Mononuclear cell (primary cell): ENCODE measurements around the gene ZNF428. TPM values are rescaled to one million over a fixed set of nuclear protein-coding genes. Genes with fewer than 3 reads are reported as not detected.

ENCODE experiments used
- H3K27me3 ChIP-seq: 2 replicates; pipeline ENCODE4 v1.6.0; 2011; ENCODE audit warnings: low read length, control low read depth; ENCODE audit not compliant: insufficient read depth
- H3K4me1 ChIP-seq: 2 replicates; pipeline ENCODE4 v1.5.1; 2011; ENCODE audit warnings: mild to moderate bottlenecking, low read length, control low read depth; ENCODE audit not compliant: insufficient read depth
- H3K4me3 ChIP-seq: 2 replicates; pipeline ENCODE4 v1.5.1; 2011; ENCODE audit warnings: mild to moderate bottlenecking, low read length, moderate library complexity
- H3K9me3 ChIP-seq: 2 replicates; pipeline ENCODE4 v1.5.1; 2011; ENCODE audit warnings: low read depth, mild to moderate bottlenecking, control low read depth, low read length
- total RNA-seq: library from RNA; depleted of rRNA; stranded (reverse); fragments of >200 nt; gene quantifications from one replicate; pipeline ENCODE4 v1.2.3, GENCODE V29; 2012

Gene ZNF428
- total RNA-seq, 1 donor: 22.5 TPM

DNA sequence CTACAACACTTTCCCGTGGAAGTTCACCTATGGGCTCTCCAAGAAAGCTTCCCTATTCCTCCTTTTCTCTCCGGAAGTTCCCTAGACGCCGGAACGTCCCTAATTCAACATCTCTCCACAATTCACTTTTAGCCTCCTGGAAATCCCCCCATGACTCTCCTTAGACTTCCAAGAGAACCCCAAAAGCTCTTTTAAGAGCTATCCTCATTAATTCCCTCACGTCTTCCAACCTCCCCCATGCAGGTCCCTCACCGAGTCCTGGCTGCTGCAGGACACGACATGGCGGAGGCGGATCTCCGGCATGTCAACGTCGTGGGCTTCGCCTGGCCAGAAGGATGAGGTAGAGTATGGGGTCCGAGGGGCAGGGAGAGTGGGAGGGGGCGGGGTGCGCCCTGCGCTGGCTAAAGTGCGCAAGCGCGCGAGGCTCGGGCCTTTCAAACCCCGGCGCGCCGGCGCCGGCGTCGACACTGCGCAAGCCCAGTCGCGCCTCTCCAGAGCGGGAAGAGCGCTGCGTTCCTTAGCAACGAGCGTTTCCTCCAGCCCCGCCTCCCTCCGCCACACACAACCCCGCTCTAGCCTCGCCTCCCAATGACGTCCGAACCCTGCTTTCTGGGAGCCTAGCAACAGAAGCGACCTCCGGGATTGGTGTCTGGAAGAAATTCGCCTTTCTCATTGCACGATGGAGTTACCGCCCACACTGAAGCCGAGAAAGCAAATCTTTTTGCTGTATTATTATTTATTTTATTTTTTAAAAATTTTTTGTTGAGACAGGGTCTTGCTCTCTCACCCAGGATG is 44.1 kb downstream of the ZNF428 start, which contains the start of the genes PINLYP and XRCC1:
PINLYP (plus strand) TSS at position 646 of the 795 bp plus-strand sequence. CDS start 1,391 bp downstream, outside the sequence.
XRCC1 (minus strand) TSS at position 372 of the 795 bp plus-strand sequence; CDS start at position 303, 69 bp downstream.
- Histone ChIP-seq H3K4me1 (peaks cover 26% of the 10 kb centered on the region), H3K27me3 (no peaks in the 10 kb centered on the region), H3K9me3 (no peaks in the 10 kb centered on the region), H3K4me3 (peak within 1 kb of the TSS; percentile 96)

DNA sequence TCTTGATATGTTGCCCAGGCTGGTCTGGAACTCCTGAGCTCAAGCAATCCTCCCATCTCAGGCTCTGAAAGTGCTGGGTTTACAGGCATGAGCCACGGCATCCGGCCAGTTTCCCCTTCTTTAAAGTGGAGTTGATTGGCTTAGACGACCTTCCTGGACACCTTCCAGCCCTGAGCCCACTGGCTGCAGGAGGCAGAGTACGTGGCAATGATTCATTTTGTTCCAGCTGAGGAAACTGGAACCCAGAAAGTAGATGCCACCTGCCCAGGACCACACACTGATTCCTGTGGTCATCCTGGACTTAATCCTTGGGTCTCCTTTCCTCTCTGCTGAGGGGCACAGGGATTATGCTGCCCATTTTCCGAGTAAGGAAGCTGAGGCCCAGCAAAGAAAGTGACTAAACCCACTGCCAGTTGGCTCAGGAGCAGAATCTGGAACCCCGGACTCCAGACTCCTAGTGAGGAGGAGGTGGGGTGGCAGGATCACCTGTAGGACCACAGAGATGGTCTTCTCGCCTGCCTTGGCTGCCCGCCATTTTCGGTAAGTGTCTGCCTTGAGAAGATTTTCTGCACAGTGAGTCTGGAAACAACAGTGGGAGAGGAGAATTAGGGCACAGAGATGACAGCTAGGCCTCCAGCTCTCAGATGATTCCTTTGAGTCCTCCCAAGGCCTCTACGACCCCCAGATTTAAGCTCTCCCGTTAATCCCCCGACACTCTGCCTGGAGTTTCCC is 44.8 kb downstream of the ZNF428 start:
- H3K4me1 ChIP-seq: peaks cover 19% of the 10 kb centered on the region
- H3K9me3 ChIP-seq: no peaks in the 10 kb centered on the region
- no peaks in the 10 kb centered on the region for H3K27me3 ChIP-seq
- peak overlapping the region; percentile 96 for H3K4me3 ChIP-seq

DNA sequence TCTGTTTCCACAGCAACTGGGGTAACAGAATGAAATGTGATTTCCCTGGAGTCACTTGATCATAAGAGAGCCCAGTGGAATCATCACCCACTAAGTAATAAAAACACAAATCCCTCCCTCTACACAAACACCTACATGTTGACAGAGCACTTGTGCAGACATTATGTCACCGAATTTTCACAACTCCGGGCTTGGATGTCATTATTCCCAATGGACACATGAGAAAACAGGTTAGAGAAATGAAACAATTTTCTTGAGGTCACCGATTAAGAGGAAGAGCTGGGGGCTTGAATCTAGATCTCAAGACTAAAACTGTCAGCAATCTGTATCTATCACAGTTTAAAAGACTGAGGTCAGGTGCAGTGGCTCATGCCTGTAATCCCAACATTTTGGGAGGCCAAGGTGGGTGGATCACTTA is 47.2 kb downstream of the ZNF428 start:
- H3K4me1 ChIP-seq: peaks cover 18% of the 10 kb centered on the region
- H3K27me3 ChIP-seq: no peaks in the 10 kb centered on the region
- H3K4me3 ChIP-seq: no peak overlapping the region
- H3K9me3 ChIP-seq: no peaks in the 10 kb centered on the region

DNA sequence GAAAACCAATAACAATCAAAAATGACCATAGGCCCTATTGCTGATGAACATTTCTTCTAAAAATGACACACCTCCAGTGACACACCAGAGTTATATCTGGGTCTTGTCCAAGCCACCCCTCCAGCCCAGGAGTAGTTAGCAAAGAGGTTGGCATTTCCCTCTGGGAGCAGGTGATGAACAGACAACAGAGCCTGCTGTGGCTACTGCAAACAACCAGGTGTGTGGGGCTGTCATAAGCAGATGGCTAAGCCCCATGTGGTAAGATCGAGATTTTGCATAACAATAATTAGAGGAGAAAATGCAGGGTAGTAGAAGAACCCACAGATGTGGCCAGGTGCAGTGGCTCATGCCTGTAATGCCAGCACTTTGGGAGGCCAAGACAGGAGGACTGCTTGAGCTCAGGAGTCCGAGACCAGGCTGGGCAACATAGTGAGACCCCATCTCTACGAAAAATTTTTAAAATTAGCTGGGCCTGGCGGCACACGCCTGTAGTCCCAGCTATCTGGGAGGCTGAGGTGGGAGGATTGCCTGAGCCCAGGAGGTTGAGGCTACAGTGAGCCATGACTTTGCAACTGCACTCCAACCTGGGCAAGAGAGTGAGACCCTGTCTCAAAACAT is 49.1 kb downstream of the ZNF428 start:
- H3K9me3 ChIP-seq: no peaks in the 10 kb centered on the region
- no peak overlapping the region for H3K4me3 ChIP-seq
- H3K27me3 ChIP-seq: no peaks in the 10 kb centered on the region
- H3K4me1 ChIP-seq: peaks cover 10% of the 10 kb centered on the region

DNA sequence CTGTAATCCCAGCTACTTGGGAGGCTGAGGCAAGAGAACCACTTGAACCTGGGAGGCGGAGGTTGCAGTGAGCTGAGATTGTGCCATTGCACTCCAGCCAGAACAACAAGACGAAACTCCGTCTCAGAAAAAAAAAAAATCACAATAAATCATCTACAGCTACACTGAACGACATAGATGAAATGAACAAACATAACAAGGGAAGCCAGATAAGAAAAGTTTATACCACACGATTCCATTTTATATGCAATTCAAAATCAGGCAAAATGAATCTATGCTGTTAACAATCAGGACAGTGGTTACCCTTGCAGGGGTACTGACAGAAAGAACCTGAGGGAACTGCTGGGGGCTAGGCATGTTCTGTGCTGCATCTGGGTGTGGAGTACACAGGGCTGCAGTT is 49.8 kb downstream of the ZNF428 start:
- H3K27me3 ChIP-seq: no peaks in the 10 kb centered on the region
- no peaks in the 10 kb centered on the region for H3K9me3 ChIP-seq
- H3K4me3 ChIP-seq: no peak overlapping the region

DNA sequence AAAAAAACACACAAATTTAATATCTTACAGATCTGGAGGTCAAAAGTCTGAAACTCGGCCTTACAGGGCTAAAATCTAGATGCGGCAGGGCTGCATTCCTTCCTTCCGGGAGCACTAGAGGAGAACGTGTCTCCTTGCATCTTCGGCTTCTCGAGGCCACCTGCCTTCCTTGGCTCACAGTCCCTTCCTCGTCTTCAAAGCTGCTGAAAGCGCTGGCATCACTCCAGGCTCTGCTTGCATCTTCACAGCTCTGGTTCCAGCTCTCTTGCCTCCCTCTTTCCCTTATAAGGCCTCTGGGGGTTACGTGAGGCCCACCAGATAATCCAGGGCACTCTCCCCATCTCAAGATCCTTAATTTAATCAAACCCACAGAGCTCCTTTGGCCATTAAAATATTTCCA is 54.6 kb downstream of the ZNF428 start:
- Histone ChIP-seq H3K27me3 (no peaks in the 10 kb centered on the region), H3K9me3 (no peaks in the 10 kb centered on the region), H3K4me1 (peaks cover 48% of the 10 kb centered on the region), H3K4me3 (no peak overlapping the region)

More for the DNA sequence above, 49.8 kb downstream of the ZNF428 start:
- H3K4me1 ChIP-seq: peaks cover 7% of the 10 kb centered on the region

DNA sequence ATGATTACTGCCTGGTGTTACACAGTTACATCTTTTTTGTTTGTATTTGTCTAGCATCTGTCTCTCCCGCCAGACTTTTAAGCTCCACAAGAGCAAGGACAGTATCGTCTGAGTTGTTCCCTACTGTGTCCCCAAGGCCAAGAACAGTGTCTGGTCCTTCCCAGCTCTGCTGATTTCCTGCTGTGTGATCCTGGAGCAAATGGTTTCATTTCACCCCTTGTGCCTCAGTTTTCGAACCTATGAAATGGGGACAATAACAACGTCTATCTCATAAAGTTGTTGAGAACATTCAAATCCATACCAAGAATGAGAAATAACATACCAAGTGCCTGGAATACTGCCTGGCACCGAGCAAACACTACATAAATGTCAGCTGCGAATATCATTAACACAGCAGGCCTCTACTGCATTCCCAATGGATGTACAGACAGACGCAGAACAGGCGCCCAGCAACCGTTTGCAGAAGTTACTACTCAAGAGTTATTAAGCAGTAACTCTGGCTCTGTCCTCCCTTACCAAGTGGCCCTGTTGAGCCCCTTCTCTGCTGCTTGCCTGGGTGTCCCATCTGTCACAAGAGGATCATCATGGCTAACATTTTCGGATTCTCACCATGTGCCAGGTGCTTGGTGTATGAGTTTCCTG is 55.5 kb downstream of the ZNF428 start:
- H3K4me3 ChIP-seq: no peak overlapping the region
- H3K9me3 ChIP-seq: no peaks in the 10 kb centered on the region
- no peaks in the 10 kb centered on the region for H3K27me3 ChIP-seq
- H3K4me1 ChIP-seq: peaks cover 48% of the 10 kb centered on the region

DNA sequence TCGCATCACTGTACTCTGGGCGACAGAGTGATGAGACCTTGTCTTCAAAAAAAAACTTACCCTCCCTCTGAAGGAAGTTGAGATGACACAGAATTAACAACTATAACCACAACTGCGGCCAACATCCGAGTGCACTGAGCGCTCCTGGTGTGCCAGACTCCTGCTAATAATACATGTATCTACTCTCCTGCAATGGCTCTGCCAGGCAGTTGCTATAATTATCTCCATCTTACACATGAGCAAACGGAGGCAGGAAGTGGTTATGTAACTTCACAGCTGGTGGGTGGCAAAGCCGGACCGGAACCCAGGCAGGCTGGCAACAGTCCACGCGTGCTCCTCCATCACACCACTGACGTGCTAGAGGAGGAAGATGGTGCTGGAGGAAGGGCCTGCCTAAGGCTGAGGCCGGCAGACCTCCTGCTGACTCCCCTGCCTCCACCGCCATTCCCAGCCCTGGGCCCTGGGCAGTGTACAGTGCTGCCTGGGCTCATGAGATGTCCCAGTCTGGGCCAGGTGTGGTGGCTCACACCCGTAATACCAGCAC is 56.7 kb downstream of the ZNF428 start:
- H3K27me3 ChIP-seq: no peaks in the 10 kb centered on the region
- no peaks in the 10 kb centered on the region for H3K9me3 ChIP-seq
- H3K4me3 ChIP-seq: no peak overlapping the region
- H3K4me1 ChIP-seq: peaks cover 48% of the 10 kb centered on the region

DNA sequence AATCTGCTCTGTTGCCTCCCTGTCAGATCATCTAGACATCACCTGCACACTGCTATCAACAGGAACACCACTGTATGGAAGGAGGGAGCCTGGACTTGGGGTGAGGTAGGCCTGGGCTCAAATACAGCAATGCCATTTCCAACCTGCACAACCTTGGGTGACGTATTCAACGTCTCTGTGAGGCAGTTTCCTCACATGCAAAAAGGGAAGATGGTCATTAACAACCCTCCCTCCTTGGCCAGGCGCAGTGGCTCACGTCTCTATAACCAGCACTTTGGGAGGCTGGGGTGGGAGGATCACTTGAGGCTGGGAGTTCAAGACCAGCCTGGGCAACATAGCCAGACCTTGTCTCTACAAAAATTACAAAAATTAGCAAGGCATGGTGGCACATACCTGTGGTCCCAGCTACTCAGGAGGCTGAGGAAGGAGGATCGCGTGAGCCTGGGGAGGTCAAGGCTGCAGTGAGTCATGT is 57.2 kb downstream of the ZNF428 start:
- Histone ChIP-seq H3K27me3 (no peaks in the 10 kb centered on the region), H3K9me3 (no peaks in the 10 kb centered on the region), H3K4me1 (peaks cover 48% of the 10 kb centered on the region), H3K4me3 (no peak overlapping the region)

DNA sequence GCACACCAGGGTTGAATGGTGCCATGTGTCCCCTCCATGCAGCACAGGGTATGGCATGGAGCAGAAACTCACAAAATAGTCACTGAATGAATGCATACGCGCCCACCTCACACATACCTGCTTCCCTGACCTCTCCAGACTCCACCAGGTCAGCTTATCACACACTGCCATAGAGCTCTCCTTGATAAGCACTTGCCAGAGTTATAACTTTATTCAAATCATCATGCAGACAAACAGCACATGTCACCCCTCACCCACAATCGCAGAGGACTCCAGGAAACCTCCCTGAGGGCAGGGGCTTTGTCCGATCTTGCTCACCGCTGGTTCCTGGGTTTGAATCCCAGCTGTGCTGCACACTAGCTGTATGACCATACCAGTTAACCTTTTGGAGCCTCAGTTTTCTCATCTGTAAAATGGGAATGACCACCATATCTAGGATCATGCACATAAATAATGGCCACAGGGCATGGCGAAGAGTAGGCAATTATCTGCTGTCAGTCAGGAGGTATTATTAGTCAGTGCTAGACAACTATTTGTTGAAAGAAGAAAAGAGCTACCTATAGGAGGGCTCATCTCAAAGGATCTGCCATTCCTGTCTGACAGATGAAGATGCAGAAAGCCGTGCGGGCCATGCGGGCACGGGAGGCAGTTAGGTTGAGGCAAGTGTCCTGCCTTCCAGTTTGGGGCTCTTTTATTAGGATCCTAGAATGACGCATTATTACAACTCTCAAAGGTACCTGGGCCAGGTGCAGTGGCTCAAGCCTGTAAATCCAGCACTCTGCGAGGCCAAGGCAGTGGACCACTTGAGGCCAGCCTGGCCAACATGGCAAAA is 58.1 kb downstream of the ZNF428 start:
- H3K4me3 ChIP-seq: no peak overlapping the region
- peaks cover 48% of the 10 kb centered on the region for H3K4me1 ChIP-seq
- H3K27me3 ChIP-seq: no peaks in the 10 kb centered on the region
- no peaks in the 10 kb centered on the region for H3K9me3 ChIP-seq

DNA sequence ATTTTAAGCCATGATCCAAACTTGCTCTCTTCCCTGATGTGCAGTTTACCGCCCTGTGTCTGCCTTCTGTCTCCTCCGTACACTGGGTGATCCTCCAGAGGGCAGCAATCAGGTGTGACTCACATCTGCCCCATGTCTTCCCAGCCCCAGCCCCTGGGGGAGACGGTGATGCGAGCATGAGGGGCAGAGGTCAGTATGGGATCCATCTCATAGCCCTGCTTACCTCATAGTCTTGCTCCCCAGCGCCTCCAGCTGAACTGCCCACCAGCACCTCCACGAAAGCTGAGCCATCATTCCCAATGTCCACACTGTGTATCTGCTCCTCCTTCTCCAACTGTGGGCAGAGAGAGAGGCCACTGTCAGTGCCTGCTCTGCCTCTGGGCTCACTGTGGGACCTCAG is 58.7 kb downstream of the ZNF428 start:
- no peaks in the 10 kb centered on the region for H3K9me3 ChIP-seq
- peaks cover 48% of the 10 kb centered on the region for H3K4me1 ChIP-seq
- no peak overlapping the region for H3K4me3 ChIP-seq
- no peaks in the 10 kb centered on the region for H3K27me3 ChIP-seq
